ENCODE results near the gene GMPR.

The GMPR gene

DNA sequence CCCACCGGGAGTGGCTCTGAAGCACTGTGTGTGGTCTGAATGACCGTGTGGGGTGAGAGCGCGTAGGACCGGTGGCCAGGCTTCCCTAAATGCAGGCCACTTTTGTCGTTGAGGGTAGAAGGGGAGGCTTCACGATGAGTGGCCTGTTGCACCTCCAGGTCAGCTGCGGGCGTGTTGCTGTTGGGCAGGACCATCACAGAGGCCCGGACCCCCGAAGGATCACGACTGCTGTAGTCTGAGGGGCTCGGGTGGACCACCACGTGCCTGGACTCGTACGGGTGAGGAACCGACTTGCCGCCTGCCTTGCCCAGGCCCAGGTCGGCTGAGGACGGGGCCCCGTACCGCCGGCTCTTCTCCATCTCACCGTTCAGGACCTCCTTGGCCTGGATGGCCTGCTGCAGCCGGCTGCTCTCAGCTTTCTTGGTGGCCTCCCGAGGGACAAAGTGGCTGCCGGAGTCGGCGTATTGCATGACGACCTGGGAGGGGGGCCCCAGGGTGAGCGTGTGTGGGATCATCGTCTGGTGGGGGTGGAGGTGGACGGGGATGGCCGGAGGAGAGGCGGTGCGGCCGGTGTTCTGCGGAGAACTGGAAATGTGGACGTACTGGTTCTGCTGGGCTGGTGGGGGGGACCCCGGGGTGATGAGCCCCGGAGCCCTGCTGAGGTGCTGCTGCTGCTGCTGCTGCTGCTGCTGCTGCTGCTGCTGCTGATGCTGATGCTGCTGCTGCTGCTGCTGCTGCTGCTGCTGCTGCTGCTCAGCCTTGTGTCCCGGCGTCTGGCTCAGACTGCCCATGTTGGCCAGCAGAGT, 88.8 kb downstream of the GMPR start:
- TF ChIP-seq POLR2AphosphoS5 (IDR thresholded peaks at IDR 0.05; ENCODE audit: low read depth, low read length) (no peak), POLR2A (IDR thresholded peaks at IDR 0.05; ENCODE audit: low read depth, low read length) (no peak), TAF1 (IDR thresholded peaks at IDR 0.05; ENCODE audit: borderline replicate concordance, low read depth, low read length) (no peak)
- FAIRE-seq (no peak), DNase-seq (ENCODE audit: insufficient read length) (no peak)

GRCh38 chr6:16327777-16328325, 89.5 kb downstream of the GMPR start:
- DNase-seq (ENCODE audit: insufficient read length), result no peak
- FAIRE-seq, result no peak
- TF ChIP-seq POLR2A (IDR thresholded peaks at IDR 0.05; ENCODE audit: low read depth, low read length), result no peak
- no peak for TF ChIP-seq POLR2AphosphoS5 (IDR thresholded peaks at IDR 0.05; ENCODE audit: low read depth, low read length)
- TF ChIP-seq TAF1 (IDR thresholded peaks at IDR 0.05; ENCODE audit: borderline replicate concordance, low read depth, low read length), result no peak

GRCh38 chr6:16329233-16329632, 90.8 kb downstream of the GMPR start:
- TF ChIP-seq TAF1 (IDR thresholded peaks at IDR 0.05; ENCODE audit: borderline replicate concordance, low read depth, low read length), result no peak
- FAIRE-seq (no peak), DNase-seq (ENCODE audit: insufficient read length) (no peak)

GRCh38 chr6:16331384-16332174, 93.2 kb downstream of the GMPR start:
- DNase-seq (ENCODE audit: insufficient read length) (no peak), FAIRE-seq (peak; percentile 77)
- TF ChIP-seq POLR2AphosphoS5 (IDR thresholded peaks at IDR 0.05; ENCODE audit: low read depth, low read length) (no peak), POLR2A (IDR thresholded peaks at IDR 0.05; ENCODE audit: low read depth, low read length) (no peak), TAF1 (IDR thresholded peaks at IDR 0.05; ENCODE audit: borderline replicate concordance, low read depth, low read length) (no peak)

- peak; percentile 61 for DNase-seq (ENCODE audit: insufficient read length)
- TF ChIP-seq POLR2AphosphoS5 (IDR thresholded peaks at IDR 0.05; ENCODE audit: low read depth, low read length) (no peak), POLR2A (IDR thresholded peaks at IDR 0.05; ENCODE audit: low read depth, low read length) (no peak), TAF1 (IDR thresholded peaks at IDR 0.05; ENCODE audit: borderline replicate concordance, low read depth, low read length) (no peak)
- FAIRE-seq, result peak; percentile 81
These were observed 93.8 kb downstream of the GMPR start for GRCh38 chr6:16332175-16332542.

GRCh38 chr6:16333580-16333979, 95.2 kb downstream of the GMPR start:
- DNase-seq (ENCODE audit: insufficient read length), result no peak
- TF ChIP-seq POLR2AphosphoS5 (IDR thresholded peaks at IDR 0.05; ENCODE audit: low read depth, low read length), result no peak
- FAIRE-seq, result no peak

DNA sequence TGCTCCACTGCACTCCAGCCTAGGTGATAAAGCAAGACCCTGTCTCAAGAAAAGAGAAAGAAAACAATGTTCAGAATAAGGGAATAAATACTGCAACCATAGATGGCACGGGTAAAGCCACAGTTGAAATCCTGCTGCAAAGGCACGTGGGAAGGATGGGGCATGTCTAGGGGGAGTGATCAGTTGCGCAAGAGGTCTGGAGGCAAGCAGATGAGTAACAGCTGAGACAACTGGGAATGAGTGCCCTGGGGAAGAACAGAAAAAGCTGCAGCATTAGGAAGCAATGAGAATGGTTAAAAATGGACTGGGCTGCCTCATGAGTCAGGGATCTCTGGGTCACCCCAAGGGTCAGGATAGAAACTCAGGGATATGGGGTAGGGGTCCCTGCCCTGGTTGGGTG, 96.3 kb downstream of the GMPR start:
- FAIRE-seq, result no peak
- no peak for DNase-seq (ENCODE audit: insufficient read length)
- TF ChIP-seq POLR2AphosphoS5 (IDR thresholded peaks at IDR 0.05; ENCODE audit: low read depth, low read length), result no peak
- TF ChIP-seq TAF1 (IDR thresholded peaks at IDR 0.05; ENCODE audit: borderline replicate concordance, low read depth, low read length), result no peak
- TF ChIP-seq POLR2A (IDR thresholded peaks at IDR 0.05; ENCODE audit: low read depth, low read length), result no peak

DNA sequence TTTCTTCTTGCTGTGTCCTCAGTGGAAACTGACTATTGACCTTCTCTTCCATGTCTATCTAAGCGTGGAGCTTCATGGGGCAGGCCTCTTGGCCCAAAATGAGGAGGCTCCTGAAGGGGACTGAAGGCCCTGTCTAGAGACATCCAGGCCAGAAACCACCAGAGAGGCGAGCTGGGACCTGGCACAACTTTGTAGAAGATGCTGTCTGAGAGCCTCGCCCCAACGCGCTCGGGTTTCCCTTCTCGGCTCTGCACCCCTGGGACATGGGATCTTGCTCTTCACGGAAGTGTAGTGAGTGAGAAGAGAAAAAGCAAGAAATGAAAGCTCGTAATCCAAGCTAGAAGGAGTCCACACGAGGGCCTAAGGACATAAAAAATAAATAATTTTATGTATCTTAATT, 96.8 kb downstream of the GMPR start:
- TF ChIP-seq POLR2AphosphoS5 (IDR thresholded peaks at IDR 0.05; ENCODE audit: low read depth, low read length), result no peak
- TF ChIP-seq POLR2A (IDR thresholded peaks at IDR 0.05; ENCODE audit: low read depth, low read length), result no peak
- no peak for TF ChIP-seq TAF1 (IDR thresholded peaks at IDR 0.05; ENCODE audit: borderline replicate concordance, low read depth, low read length)
- no peak for FAIRE-seq
- no peak for DNase-seq (ENCODE audit: insufficient read length)

DNA sequence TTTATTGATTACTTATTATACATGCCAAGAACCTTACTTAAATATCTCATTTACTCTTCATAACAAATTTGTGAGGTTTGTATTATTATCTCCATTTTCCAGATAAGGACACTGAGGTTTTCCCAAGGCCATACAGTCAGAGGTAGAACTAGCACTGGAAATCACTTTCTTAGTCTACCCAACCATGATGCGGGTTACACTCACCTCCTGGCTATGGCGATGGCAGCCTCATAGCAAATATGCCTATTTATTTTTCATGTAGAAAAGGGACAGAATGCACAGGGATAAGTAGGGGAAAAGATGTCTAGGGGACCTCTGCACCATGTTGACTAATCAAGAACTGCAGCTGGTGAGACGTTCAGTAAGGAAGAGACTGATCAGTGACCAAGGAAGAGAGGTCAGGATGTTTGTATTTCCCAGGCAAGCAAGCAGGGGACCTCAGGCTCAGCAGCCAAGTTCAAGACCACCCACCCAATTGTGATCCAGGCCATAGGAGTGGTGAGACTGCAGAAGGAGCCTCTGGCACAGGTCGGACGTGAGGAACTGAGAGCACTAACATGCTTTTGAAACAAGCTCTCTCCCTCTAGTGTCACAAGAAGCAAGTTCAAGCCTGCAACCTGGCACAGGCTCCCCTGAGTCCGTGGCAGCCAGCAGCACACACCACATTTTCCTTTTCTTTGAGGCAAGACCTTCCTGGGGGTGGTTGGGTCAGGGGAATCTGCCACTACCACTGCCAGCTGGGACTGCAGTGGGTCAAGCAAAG, 97.8 kb downstream of the GMPR start:
- no peak for TF ChIP-seq POLR2A (IDR thresholded peaks at IDR 0.05; ENCODE audit: low read depth, low read length)
- no peak for TF ChIP-seq TAF1 (IDR thresholded peaks at IDR 0.05; ENCODE audit: borderline replicate concordance, low read depth, low read length)
- TF ChIP-seq POLR2AphosphoS5 (IDR thresholded peaks at IDR 0.05; ENCODE audit: low read depth, low read length), result no peak
- DNase-seq (ENCODE audit: insufficient read length), result no peak

DNA sequence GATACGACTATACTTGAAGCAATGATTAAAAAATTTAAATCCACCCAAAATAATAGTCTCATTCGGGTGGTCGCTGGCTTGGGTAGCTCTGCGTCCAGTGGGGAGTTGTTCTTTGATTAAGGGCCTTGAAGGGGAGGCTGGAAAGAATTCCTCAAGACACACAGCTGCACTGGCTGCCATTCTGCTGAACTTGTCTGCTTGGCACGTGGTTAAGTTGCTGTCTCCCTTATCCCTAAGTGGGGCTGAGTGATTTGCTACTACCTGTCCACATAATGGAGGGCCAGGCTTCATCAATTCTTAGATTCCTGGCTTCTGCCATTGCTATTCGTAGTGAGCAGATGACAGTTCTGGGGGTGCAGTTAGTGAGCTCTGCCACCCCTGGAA, 98.5 kb downstream of the GMPR start:
- no peak for TF ChIP-seq POLR2AphosphoS5 (IDR thresholded peaks at IDR 0.05; ENCODE audit: low read depth, low read length)
- no peak for TF ChIP-seq POLR2A (IDR thresholded peaks at IDR 0.05; ENCODE audit: low read depth, low read length)
- TF ChIP-seq TAF1 (IDR thresholded peaks at IDR 0.05; ENCODE audit: borderline replicate concordance, low read depth, low read length), result no peak
- DNase-seq (ENCODE audit: insufficient read length) (no peak), FAIRE-seq (no peak)

More for the DNA sequence above, 97.8 kb downstream of the GMPR start:
- FAIRE-seq, result no peak

GRCh38 chr6:16337295-16337975, 99.0 kb downstream of the GMPR start:
- TF ChIP-seq POLR2AphosphoS5 (IDR thresholded peaks at IDR 0.05; ENCODE audit: low read depth, low read length), result no peak
- TF ChIP-seq TAF1 (IDR thresholded peaks at IDR 0.05; ENCODE audit: borderline replicate concordance, low read depth, low read length), result no peak
- no peak for TF ChIP-seq POLR2A (IDR thresholded peaks at IDR 0.05; ENCODE audit: low read depth, low read length)
- DNase-seq (ENCODE audit: insufficient read length) (no peak), FAIRE-seq (no peak)

All from GM12892 (cell line).